Left kidney (tissue), 2 donors: ENCODE results near the gene CAMTA1. TPM values are rescaled to one million over a fixed set of nuclear protein-coding genes. Genes with fewer than 3 reads are reported as not detected.

Source experiments
- DNase-seq: peaks from one replicate; pipeline ENCODE4 v3.0.0-alpha.2; 2013
- polyA plus RNA-seq: library from polyadenylated mRNA; unstranded; fragments of 120-200 nt; gene quantifications from one replicate; pipeline ENCODE4 v1.2.1, GENCODE V29; 2013; ENCODE audit not compliant: insufficient read length

CAMTA1 gene
- polyA plus RNA-seq, 1 donor, result 88.8 TPM

GRCh38 chr1:7040969-7041695 is 255.9 kb downstream of the CAMTA1 start:
- no peak for DNase-seq

- DNase-seq, result peak; percentile 40
Observed at GRCh38 chr1:7042322-7043190, 257.3 kb downstream of the CAMTA1 start.

- no peak for DNase-seq
Observed at GRCh38 chr1:7043191-7043549, 257.9 kb downstream of the CAMTA1 start.

GRCh38 chr1:7043719-7044535 is 258.7 kb downstream of the CAMTA1 start:
- DNase-seq, result no peak

- DNase-seq, result no peak
Observed at GRCh38 chr1:7045897-7046296, 260.6 kb downstream of the CAMTA1 start.

- DNase-seq, result peak; percentile 76
Observed at GRCh38 chr1:7046314-7046713, 261.1 kb downstream of the CAMTA1 start.

- DNase-seq, result no peak
Observed at GRCh38 chr1:7046891-7047290, 261.6 kb downstream of the CAMTA1 start.

GRCh38 chr1:7047866-7048265 is 262.6 kb downstream of the CAMTA1 start:
- DNase-seq, result no peak

GRCh38 chr1:7048395-7048794 is 263.1 kb downstream of the CAMTA1 start:
- no peak for DNase-seq

GRCh38 chr1:7049913-7050625 is 264.8 kb downstream of the CAMTA1 start:
- no peak for DNase-seq

GRCh38 chr1:7050751-7051665 is 265.8 kb downstream of the CAMTA1 start:
- no peak for DNase-seq

- DNase-seq, result no peak
Observed at GRCh38 chr1:7052701-7053100, 267.4 kb downstream of the CAMTA1 start.

- DNase-seq, result no peak
Observed at GRCh38 chr1:7060745-7061144, 275.5 kb downstream of the CAMTA1 start.

- DNase-seq, result no peak
Observed at GRCh38 chr1:7062346-7063061, 277.2 kb downstream of the CAMTA1 start.

- no peak for DNase-seq
Observed at GRCh38 chr1:7063981-7064380, 278.7 kb downstream of the CAMTA1 start.

- DNase-seq, result no peak
Observed at GRCh38 chr1:7068552-7068951, 283.3 kb downstream of the CAMTA1 start.

GRCh38 chr1:7069931-7070330 is 284.7 kb downstream of the CAMTA1 start:
- peak; percentile 20 for DNase-seq

GRCh38 chr1:7070389-7071029 is 285.3 kb downstream of the CAMTA1 start:
- DNase-seq, result peak; percentile 61

GRCh38 chr1:7076117-7076516 is 290.9 kb downstream of the CAMTA1 start:
- no peak for DNase-seq

GRCh38 chr1:7076572-7076971 is 291.3 kb downstream of the CAMTA1 start:
- DNase-seq, result no peak
